ENCODE results near the gene MBOAT7.
"Not testable (repeated sequence)": the region's sequence is repeated elsewhere in the genome, so short reads cannot be mapped to it uniquely, and the experiment has no call there.

MBOAT7 gene

DNA sequence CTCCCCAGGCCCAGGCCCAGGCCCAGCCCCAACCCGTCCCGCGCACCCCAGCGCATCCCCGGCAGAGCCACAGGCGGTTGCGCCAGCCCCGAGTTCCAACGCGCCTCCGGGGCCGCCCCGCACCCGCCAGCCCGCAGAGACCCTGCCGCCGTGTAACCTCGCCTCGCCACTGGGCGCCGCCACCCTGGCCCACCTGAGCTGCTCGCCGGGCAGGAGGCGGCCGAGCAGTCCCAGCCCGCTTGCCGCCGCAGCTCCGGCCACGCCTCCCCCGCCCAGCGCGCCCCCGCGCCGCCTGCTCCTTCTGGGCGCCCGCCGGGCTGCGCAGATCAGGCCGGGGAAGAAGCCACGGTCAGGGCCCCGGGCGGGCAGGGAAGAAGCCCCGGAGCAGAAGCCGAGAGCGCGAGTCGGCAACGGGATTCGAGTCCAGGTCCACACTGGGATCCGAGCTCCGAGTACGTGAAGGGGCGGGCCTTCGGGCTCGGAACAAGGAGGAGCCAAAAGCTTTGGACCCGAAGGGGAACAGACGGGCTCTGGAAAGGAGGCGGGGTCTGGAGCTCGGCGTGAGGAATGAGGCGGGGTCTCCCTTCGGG, at the start of gene MBOAT7:
Gene MBOAT7 (minus strand): TSS at position 436 of the 590 bp plus-strand sequence. CDS start 1,072 bp downstream, outside the sequence.
- DNase-seq, result no peak

DNA sequence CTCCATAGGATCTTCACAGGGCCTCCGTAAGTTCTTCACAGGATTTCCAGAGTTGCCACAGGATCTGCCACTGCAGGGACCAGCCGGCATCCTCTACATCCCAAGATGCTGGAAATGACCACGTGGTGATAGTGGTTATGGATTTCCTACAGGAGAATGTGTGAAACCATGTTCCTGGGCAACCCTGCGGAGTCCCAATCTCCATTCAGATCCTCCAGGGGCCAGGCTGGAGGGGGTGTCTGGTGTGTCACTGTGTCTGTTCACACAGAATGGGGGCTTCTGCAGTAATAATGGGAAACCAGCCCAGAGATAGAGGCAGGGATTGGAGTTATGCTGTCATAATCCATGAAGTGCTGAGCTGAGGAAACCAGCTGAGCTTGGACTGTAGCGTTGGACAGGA, 44.6 kb upstream of the MBOAT7 start:
- DNase-seq, result no peak

GRCh38 chr19:54231077-54231931, 41.9 kb upstream of the MBOAT7 start:
- DNase-seq, result peak; percentile 84

GRCh38 chr19:54230031-54230430, 40.7 kb upstream of the MBOAT7 start:
- DNase-seq, result no peak

DNA sequence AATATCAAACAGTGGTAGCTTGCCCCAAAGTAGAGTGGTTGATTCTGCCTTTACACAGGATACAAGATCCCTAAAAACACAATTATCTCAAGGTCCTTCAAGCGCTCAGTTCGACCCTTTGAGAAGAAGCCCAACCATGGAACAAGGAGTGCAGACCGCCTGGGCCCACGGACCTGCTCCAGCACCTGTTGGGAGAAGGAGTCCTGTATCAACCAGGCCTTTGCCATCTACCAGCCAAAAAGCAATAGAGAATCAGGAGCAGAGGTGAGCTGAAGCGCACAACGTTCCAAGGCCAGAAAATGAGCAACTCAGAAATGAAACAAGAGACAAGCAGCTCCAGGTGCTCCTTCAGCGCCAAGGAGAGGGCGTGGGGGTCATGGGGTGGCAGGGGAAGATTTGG, 39.8 kb upstream of the MBOAT7 start:
- DNase-seq, result no peak

DNA sequence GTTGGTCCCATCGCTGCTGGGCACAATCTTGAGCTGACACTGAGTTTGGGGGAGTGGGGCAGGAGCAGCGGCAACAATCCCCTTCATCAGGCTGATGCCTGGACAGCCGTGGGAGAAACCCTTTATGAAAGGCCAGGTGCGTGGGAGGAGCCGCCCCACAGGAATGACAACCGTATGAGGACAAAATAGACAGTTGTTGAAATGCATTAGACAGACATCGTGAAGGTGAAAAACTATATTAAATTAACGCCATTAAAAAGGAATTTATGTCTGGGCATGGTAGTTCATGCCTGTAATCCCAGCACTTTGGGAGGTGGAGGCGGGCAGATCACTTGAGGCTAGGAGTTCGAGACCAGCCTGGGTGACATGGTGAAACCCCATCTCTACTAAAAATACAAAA, 35.2 kb upstream of the MBOAT7 start:
- DNase-seq, result not testable (repeated sequence)

DNA sequence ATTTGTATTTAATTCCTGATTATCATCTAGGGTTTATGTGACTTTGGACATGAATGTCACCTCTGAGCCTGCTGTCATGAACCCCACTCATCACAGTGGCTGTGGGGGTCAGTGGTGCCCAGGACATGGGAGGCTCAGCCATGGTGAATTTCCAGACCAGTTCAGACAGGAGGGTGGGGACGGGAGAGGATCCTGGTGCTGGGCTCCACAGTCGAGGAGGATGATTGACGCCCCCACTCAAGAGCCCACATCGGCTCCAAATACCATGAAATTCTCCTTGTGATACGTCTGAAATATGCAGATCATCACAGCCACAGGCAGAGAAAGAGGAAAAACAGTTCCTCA, 34.5 kb upstream of the MBOAT7 start:
- DNase-seq, result not testable (repeated sequence)

DNA sequence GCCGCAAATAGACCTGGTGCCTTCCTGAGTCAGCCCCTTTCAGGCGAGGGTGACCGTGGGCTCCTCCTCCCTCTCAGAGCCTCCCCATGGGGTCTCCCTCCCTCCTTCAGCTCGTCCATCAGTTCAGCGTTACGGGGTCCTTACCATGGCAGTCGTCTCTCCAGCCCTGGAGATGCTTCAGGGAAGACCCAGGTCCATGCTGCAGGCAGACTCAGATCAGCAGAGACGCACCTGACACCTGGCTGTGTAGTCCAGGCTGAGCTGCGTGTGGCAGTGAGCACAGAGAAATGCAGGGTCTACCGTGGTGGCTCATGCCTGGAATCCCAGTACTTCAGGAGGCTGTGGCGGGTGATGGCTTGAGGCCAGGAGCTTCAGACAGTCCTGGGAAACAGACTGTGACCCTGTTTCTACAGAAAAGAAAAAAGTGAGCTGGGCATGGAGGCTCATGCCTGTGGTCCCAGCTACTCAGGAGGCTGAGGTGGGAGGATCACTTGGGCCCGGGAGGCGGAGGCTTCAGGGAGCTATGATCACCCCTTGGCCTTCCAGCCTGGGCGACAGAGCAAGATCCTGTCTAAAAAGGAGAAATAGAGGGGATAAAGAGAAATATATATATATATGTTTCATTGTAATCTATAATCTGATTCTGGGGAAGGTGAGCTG, 34.0 kb upstream of the MBOAT7 start:
- DNase-seq, result not testable (repeated sequence)

DNA sequence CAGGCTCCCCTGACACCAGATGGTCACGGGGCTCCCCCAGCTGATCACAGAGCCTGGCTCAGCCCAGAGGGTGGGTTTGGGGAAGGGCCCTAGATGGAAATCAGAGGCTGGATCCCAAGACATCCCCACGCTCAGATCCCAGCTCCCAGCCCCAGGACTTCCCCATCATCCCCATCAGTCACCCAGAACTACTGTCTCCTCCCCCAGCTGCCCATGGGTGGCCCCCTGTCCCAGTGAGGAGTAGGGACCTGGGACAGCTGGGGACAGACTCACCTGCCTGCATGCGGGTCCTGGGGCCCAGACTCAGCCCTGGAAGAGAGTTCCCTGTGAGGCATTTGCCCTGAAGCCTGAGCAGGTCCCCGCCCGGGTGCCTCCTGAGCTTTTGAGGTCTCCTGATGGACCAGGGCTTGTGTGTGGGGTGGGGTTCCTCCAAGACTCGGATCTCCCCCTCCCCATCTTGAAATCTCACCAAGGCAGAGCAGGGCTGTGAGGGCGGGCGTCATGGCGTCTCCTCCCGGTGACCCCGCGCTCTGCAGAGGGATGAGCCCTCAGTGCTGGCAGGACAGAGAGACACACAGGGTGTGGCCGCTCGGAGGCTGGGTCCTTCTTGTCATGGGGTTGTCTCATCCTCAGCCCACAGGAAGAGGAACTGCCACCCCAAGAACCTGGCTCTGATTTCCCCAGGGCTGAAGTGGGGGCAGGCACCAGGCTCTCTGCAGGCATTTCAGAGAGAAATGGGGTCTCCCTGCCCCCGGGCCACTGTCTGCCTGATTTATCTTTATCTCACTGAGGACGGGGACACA, 33.3 kb upstream of the MBOAT7 start, which contains the start of gene LILRB3:
Gene LILRB3 (minus strand): TSS at position 534 of the 803 bp plus-strand sequence. CDS start 31 bp downstream, at position 503.
- DNase-seq, result not testable (repeated sequence)

DNA sequence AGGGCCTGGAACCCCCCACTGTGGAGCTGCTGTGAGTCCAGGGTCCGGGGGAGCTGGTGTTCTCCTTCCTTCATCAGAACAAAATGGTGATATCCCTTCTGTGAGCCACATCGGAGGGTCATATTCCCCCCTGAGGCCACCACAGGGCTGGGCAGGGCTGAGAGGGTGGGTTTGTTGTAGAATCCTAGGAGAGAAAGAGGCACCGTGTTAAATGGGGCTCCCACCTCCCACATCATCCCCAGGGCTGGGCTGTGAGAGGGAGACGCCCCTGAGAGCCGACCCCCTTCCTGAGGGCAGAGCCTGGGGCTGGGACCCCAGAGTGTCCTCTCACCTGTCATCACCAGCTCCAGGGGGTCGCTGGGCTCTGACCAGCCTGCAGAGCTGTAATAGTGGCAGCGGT, 32.6 kb upstream of the MBOAT7 start:
- DNase-seq, result not testable (repeated sequence)

DNA sequence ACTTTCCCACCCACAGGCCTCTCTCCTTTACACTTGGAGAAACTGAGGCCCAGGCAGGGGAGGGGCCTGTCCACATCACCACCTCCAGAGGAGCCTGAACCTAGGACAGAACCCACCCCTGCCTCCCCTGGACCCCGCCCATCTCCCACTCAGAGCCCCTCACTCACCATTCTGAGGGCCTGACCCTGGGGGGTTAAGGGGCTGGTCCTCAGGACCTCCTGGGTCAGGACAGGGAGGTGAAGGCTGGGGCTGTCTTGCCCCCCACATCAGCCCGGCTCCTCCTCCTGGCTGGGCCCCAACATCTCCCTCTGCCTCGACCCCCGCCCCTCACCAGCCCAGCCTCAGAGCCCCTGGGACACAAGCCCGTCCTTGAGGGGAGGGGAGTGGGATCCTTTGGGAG, 30.3 kb upstream of the MBOAT7 start:
- DNase-seq, result not testable (repeated sequence)

DNA sequence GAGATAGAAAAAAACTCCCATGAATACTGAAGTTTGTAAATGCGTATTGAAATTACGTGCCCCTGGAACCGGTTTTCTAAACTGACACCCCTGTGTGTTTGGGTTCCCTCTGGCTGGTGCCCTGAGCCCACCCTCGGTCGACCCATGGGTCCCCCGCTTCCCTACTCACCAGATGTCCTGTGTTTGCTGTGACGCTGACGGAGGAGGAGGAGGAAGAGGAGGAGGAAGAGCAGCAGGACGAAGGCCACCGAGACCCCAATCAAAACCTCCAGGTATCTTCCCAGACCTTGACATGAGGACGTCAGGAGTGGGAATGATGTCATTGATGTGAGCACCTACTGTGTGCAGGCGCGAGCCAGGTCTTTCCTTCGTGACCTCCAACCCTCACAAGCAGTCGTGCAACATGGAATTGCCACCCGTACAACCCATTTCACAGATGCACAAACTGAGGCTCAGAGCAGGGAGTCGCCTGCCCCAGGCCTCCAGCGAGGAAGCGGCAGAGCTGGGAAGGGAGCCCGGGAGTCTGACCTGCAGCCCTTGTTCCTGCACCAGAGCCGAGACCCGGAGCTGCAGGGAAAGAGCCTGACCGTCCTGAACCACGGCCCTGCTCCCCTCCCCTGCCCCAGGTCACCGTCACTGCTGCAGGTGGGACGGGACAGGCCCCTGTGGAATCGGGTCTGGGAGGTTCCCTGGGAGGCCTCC, 29.7 kb upstream of the MBOAT7 start:
- no peak for DNase-seq

DNA sequence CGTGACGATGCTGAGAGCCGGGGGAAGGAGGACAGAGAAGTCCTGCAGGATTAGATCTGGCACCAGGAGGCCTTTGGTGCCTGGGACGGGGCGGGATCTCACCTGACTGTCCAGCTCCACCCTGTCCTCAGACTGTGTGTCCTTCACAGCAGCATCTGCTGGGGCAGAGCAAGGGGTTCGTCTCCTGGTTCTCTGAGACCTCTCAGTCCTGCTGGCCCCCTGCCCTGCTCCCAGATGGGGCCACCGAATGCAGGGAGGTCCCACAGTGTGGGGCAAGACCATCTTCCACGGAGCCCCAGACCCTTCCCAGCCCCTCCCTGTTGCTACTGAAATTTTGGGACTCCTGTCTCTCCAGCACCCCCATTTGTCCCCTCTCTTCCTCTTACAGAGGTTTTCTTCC, 28.9 kb upstream of the MBOAT7 start:
- no peak for DNase-seq

DNA sequence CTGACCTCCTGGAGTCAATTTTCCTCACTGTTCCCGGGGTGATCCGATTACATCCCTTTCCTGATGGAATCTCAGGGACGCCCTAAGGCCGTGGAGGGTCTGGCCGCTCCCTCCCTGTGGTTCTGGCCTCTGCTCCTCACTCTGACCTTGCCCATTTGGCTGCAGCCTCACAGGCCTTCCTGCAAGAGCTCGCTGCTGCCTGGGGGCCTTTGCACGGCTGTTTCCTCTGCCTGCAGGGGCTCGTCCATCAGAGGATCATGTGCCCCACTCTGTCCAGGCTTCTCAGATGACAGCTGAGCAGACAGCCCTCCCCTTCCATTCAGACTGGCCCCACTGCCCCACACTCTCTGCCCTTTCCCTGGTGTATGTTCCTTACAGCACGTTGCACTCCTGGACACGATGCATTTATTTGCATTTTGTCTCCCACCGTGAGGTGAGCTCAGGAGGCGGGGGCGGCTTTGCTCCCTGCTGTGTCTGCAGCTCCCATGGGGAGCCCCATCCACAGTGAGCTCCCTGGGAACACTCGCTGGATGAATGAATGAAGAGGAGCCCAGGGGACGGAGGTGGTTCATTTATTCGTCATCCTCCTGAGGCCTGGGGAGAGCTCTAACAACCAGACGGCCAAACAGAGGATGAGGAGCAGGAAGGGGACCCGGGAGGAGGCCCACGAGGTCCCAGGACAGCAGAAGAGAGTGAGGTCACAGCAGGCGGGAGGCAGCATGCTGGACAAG, 28.3 kb upstream of the MBOAT7 start:
- not testable (repeated sequence) for DNase-seq

GRCh38 chr19:54216869-54217268, 27.5 kb upstream of the MBOAT7 start:
- DNase-seq, result no peak

- DNase-seq, result not testable (repeated sequence)
Observed at GRCh38 chr19:54214734-54215133, 25.4 kb upstream of the MBOAT7 start.

DNA sequence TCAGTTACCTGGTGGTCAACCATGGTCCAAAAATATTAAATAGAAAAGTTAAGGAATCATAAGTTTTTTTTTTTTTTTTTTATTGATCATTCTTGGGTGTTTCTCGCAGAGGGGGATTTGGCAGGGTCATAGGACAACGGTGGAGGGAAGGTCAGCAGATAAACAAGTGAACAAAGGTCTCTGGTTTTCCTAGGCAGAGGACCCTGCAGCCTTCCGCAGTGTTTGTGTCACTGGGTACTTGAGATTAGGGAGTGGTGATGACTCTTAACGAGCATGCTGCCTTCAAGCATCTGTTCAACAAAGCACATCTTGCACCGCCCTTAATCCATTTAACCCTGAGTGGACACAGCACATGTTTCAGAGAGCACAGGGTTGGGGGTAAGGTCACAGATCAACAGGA, 24.8 kb upstream of the MBOAT7 start:
- not testable (repeated sequence) for DNase-seq

DNA sequence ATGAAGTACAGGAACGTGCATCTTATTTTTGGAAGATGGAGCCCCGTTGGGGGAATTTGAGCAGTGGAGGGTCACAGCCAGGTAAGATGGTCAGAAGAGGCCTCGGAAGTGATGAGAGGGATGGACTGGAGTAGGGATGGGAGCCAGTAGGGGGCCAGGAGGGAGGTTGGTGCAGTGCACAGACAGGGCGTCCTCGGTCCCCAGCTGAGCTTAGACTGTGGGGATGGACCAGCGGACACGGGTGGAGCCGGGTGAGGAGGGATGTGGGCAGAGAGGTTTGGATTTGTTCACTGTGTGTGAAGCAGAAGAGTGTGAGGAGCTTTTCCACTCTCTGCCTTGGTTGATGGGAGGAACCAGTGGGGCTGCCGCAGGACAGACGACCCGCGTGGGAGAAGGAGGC, 21.9 kb upstream of the MBOAT7 start:
- no peak for DNase-seq

- DNase-seq, result no peak
Observed at GRCh38 chr19:54209811-54210494, 20.6 kb upstream of the MBOAT7 start.

GRCh38 chr19:54209058-54209810, 19.9 kb upstream of the MBOAT7 start:
- DNase-seq, result no peak
